ENCODE data around the gene ITGAV. TPM values are rescaled to one million over a fixed set of nuclear protein-coding genes. Genes with fewer than 3 reads are reported as not detected.

ITGAV gene
- total and polyA plus RNA-seq, 2 donors (not counting 3 experiments of a cell fraction or from before 2014, with no cell fraction given) = 61.8 to 131 TPM

- ChIA-PET POLR2A (no interaction called here), CTCF (interaction anchor here (0.6 kb wide), 1 partner anchor 34 kb away, joined by 3 read pairs; no protein-coding TSS in a partner anchor)
- no peaks in the 10 kb centered on the region for H3K9me1 ChIP-seq (replicated peaks; ENCODE audit: control insufficient read depth, extremely low read depth, insufficient read depth, low read length)
- no peaks in the 10 kb centered on the region for H3K27me3 ChIP-seq (ENCODE audit: control insufficient read depth in 2 of 2, insufficient read depth in 2 of 2, low read length in 2 of 2)
- BruUV-seq (replicated peaks) = no TSS peak
- no peak overlapping the region for H3K4me3 ChIP-seq (replicated peaks in 1 of 3; ENCODE audit: insufficient read depth in 1 of 3, low read depth in 1 of 3, low read length in 3 of 3)
- TF ChIP-seq CTCF (IDR thresholded peaks at IDR 0.05; ENCODE audit: extremely low read depth in 1 of 2, insufficient read depth in 1 of 2, low read depth in 1 of 2, low read length in 2 of 2) (no peak), MYC (IDR thresholded peaks at IDR 0.05; ENCODE audit: low read depth, low read length) (no peak), EZH2 (IDR thresholded peaks at IDR 0.05; ENCODE audit: borderline replicate concordance, low read depth, low read length, severe bottlenecking) (no peak), GATA2 (IDR thresholded peaks at IDR 0.05; ENCODE audit: insufficient read depth, insufficient read length, low read depth, low read length) (peak; percentile 41)
- peak overlapping the region; percentile 3 for H3K4me2 ChIP-seq (ENCODE audit: insufficient read depth, low read length)
- H2AFZ ChIP-seq (ENCODE audit: low read depth, low read length) = no peak overlapping the region
- no peak overlapping the region for H3K9ac ChIP-seq (replicated peaks; ENCODE audit: extremely low read depth, insufficient read depth, low read length)
- H3K4me1 ChIP-seq (ENCODE audit: control insufficient read depth, extremely low read depth, insufficient read depth, low read length) = peaks cover 13% of the 10 kb centered on the region
- dilution Hi-C loops (cut with MboI; ENCODE audit: extremely low pct_ligation_motif_present, low sequenced_read_pairs) (no loop called here), intact Hi-C loops (cut with micrococcal nuclease) (no loop called here)
- H3K9me3 ChIP-seq (replicated peaks; ENCODE audit: control insufficient read depth, insufficient read depth, low read length) = no peaks in the 10 kb centered on the region
- H3K79me2 ChIP-seq (ENCODE audit: control insufficient read depth, insufficient read depth, low read length) = peaks cover 77% of the 10 kb centered on the region
- H4K20me1 ChIP-seq (replicated peaks; ENCODE audit: control insufficient read depth, extremely low read depth, insufficient read depth, low read length) = peaks cover 8% of the 10 kb centered on the region
- no peak for FAIRE-seq
- H3K27ac ChIP-seq (ENCODE audit: insufficient read depth, low read depth, low read length) = no peak overlapping the region
- peaks cover 3 to 10% of the 10 kb centered on the region in 2 experiments for H3K36me3 ChIP-seq (ENCODE audit: control insufficient read depth in 2 of 2, extremely low read depth in 1 of 2, insufficient read depth in 2 of 2, low read length in 2 of 2)
- DNase-seq (ENCODE audit: low read depth, low spot score) = peak; percentile 31
These were observed 20.9 kb downstream of the ITGAV start for GRCh38 chr2:186610785-186611184.

DNA sequence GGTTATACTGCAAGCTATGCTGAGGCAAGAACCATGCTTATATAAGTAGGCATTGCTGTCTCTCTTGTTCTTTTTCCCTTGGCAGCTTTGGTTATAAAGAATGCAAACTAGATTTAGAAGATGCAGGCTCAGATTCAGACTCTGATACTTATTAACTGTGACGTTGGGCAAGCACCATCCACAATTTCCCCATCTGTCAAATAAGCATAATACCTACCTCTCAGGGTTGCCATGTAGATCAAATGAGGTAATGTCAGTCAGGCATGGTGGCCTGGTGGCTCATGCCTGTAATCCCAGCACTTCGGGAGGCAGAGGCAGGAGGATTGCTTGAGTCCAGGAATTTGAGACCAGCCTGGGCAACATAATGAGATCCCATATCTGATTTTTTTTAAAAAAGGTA lies 21.7 kb downstream of the ITGAV start:
- H3K4me1 ChIP-seq (ENCODE audit: control insufficient read depth, extremely low read depth, insufficient read depth, low read length) = peaks cover 13% of the 10 kb centered on the region
- no peak overlapping the region for H3K27ac ChIP-seq (ENCODE audit: insufficient read depth, low read depth, low read length)
- no peak for FAIRE-seq
- CTCF ChIA-PET = interaction anchor here (0.6 kb wide), 1 partner anchor 35 kb away, joined by 3 read pairs; no protein-coding TSS in a partner anchor
- H3K9me3 ChIP-seq (replicated peaks; ENCODE audit: control insufficient read depth, insufficient read depth, low read length) = no peaks in the 10 kb centered on the region
- no peak overlapping the region for H3K4me3 ChIP-seq (replicated peaks in 1 of 3; ENCODE audit: insufficient read depth in 1 of 3, low read depth in 1 of 3, low read length in 3 of 3)
- peaks cover 8% of the 10 kb centered on the region for H4K20me1 ChIP-seq (replicated peaks; ENCODE audit: control insufficient read depth, extremely low read depth, insufficient read depth, low read length)
- BruUV-seq (replicated peaks) = no TSS peak
- POLR2A ChIA-PET = no interaction called here
- H3K4me2 ChIP-seq (ENCODE audit: insufficient read depth, low read length) = no peak overlapping the region
- H3K9ac ChIP-seq (replicated peaks; ENCODE audit: extremely low read depth, insufficient read depth, low read length) = no peak overlapping the region
- intact Hi-C loops (cut with micrococcal nuclease) = no loop called here
- dilution Hi-C loops (cut with MboI; ENCODE audit: extremely low pct_ligation_motif_present, low sequenced_read_pairs) = no loop called here
- no peak for TF ChIP-seq POLR2AphosphoS5 (IDR thresholded peaks at IDR 0.05; ENCODE audit: insufficient read depth, low read depth, low read length)
- TF ChIP-seq CTCF (IDR thresholded peaks at IDR 0.05; ENCODE audit: extremely low read depth in 1 of 2, insufficient read depth in 1 of 2, low read depth in 1 of 2, low read length in 2 of 2) = no peak
- DNase-seq (ENCODE audit: low read depth, low spot score) = no peak
- H3K36me3 ChIP-seq (ENCODE audit: control insufficient read depth in 2 of 2, extremely low read depth in 1 of 2, insufficient read depth in 2 of 2, low read length in 2 of 2) = peaks cover 0 to 8% of the 10 kb centered on the region in 2 experiments
- no peaks in the 10 kb centered on the region for H3K9me1 ChIP-seq (replicated peaks; ENCODE audit: control insufficient read depth, extremely low read depth, insufficient read depth, low read length)
- no peaks in the 10 kb centered on the region for H3K27me3 ChIP-seq (ENCODE audit: control insufficient read depth in 2 of 2, insufficient read depth in 2 of 2, low read length in 2 of 2)
- peaks cover 73% of the 10 kb centered on the region for H3K79me2 ChIP-seq (ENCODE audit: control insufficient read depth, insufficient read depth, low read length)
- no peak overlapping the region for H2AFZ ChIP-seq (ENCODE audit: low read depth, low read length)
